NCI-H2227 treated with DMSO at 0.1 percent for 48 hours (cell line): ENCODE data around the gene INPP1.
A peak's percentile ranks its signal among the peaks of the same experiment; 100 is the strongest.
"Not testable (repeated sequence)": the region's sequence is repeated elsewhere in the genome, so short reads cannot be mapped to it uniquely, and the experiment has no call there.

Experiments
- DNase-seq: peaks from one replicate; lab custom pipeline; 2025; lab: John Stamatoyannopoulos, UW

The INPP1 gene, protein sequence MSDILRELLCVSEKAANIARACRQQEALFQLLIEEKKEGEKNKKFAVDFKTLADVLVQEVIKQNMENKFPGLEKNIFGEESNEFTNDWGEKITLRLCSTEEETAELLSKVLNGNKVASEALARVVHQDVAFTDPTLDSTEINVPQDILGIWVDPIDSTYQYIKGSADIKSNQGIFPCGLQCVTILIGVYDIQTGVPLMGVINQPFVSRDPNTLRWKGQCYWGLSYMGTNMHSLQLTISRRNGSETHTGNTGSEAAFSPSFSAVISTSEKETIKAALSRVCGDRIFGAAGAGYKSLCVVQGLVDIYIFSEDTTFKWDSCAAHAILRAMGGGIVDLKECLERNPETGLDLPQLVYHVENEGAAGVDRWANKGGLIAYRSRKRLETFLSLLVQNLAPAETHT

DNA sequence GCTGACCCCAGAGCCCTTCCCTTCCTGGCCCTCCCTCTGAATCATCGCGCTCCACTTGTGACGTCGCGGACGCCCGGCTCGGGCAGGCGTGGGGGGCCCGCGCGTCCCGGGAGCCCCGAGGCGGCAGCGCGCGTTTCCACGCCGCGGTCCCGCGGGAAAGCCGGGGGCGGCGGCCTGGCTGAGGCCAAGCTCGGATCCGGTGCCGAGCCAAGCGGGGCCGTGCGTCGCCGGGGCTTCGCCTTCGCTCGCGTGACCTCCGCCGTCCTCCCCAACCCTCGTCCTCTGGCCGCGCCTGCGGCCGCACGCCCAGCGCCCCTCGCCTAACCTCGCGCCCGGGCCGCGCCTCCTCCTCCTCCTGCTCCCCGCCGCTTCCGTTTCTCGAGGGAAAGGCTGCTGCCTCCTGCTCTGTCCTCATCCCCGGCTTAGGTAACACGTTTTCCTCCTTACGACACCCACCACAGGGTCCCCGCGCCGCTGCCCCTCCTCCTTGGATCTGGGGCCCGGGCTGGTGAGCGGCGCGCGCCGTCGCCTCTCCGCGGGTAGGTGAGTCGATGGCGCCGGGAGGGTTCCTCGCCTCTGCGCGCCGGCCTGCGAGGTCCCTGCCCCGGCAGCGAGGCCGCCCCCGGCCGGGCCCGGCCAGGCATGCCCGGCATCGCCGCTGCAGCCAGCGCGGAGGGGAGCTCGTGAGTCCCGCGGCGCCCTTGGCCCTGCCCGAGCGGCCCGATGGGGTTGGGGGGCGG, at the start of gene INPP1:
TSS of gene INPP1 (plus strand) at position 54 of the 740 bp plus-strand sequence. CDS start 16,514 bp downstream, outside the sequence.
- DNase-seq: peak; percentile 22

GRCh38 chr2:190297880-190298279, 45.5 kb upstream of the INPP1 start:
- DNase-seq: not testable (repeated sequence)

DNA sequence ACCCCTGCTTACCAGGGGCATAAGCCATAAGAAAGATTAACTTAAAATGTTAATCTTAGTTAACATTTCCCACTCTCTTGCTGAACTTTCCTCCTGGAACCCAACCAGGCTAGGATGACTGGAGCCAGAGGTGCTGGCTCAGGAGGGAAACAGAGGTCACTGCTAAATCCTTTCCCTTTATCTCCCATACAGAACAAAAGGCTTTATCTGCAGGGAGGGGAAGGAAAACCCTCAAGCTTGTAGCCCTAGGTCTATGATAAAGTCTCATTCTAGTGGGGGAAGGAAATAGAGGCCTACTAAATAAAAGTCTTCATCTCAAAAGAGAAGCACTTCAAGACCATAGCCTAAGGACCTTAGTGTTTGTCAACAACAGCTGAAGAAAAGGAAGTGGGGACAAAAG, 42.4 kb upstream of the INPP1 start:
- DNase-seq: no peak

DNA sequence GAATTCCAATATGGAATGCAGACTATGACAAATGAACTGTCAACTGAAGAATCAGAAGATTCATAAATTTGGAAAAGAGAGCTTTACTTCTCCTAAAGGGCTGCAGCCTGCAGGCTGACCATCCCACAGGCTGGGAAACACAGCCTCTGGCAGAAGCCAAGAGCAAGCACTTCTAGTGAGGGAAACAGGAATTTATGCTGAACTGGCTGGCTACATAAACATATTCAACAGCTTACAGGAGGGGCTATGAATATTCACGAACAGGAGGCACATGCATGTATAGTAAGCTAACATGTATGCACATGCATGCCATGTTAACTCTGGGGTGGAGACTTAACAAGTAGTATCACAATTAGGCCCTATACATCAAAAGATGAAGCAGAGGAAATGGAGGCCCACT, 41.3 kb upstream of the INPP1 start:
- DNase-seq: no peak

DNA sequence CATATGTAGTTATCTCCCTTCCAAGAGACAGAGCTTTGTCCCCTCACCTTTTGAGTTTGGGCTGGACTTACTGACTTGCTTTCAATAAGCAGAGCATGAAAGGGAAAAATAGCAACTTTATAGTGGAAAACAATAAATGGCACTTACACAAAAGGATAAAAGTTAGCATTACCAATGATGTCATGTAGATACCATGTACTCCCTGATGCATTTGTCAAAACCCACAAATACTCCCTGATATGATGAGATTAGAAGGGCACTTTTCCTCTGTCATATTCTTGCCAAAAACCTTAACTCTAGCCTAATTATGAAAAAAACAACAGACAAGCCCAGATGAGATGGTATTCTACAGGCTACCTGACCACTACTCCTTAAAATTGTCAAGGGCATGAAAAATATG, 39.7 kb upstream of the INPP1 start:
- no peak for DNase-seq

GRCh38 chr2:190304404-190304803, 39.0 kb upstream of the INPP1 start:
- no peak for DNase-seq

DNA sequence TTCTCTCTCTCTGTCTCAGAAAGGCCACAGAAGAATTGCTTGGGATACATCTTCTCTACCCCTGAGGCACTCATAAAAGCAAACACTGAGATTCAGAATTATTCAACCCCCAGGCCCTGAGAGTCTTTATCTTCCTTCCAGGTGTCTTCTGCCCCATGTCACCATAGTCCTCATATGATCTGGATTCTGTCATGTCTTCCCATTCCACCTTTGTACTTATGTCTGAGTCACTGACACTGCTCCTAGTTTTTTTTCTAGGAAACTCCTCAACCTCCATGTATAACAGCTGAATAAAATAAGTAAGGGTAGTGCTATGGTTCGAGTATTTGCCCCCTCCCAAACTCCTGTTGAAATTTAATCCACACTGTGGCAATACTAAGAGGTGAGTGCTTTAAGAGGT, 35.4 kb upstream of the INPP1 start:
- DNase-seq: no peak

DNA sequence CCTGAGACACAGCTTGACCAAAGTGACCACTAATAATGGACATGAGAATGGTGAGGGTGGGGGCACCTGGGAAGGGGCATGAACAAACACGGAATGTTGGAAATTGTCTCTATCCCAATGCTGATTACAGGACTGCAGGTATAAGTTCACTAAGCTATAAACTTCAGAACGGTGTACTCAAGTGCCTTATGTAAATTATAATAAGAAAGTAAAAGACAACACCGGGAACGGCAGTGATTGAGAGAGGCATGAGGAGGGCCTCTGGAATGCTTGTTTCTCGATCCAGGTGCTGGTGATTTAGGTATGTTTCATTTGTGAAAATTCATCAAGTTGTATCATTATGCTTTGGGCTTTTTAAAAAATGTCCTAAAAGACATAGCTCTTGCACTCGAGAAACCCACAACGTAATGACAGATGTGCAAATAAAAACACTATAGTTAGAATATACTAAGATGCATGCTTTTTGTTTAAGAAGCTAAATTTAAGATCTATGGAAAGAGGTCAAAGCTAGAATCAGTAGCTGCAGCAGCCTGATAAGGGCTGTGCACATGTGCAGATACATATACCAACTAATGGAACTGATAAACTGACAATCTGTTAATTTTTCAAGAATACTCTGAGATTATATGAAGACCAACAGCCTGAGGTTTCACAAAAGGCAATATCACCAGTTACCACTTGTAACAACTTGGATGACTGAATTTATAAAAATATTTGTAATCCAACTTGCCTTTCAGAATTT, 31.3 kb upstream of the INPP1 start:
- DNase-seq: no peak

- not testable (repeated sequence) for DNase-seq
These were observed 30.8 kb upstream of the INPP1 start for GRCh38 chr2:190312635-190313025.

GRCh38 chr2:190313880-190314279, 29.5 kb upstream of the INPP1 start:
- DNase-seq: no peak

DNA sequence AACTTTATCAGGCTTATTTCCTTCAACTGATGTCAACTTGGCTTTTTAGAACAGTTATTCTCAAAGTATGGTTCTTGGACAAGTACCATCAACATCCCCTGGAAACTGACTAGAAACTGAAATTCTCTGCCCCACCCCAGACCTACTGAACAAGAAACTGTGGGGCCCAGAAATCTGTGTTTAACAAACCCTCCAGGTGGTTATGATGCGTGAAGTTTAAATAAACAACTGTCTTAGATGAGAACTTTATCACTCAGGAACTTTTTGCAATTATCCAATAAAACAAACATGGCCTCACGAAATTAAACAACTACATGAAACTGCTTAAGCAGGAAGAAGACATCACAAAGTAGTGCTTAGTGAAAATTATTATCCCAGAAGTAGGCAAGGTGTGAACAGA, 28.1 kb upstream of the INPP1 start:
- no peak for DNase-seq

DNA sequence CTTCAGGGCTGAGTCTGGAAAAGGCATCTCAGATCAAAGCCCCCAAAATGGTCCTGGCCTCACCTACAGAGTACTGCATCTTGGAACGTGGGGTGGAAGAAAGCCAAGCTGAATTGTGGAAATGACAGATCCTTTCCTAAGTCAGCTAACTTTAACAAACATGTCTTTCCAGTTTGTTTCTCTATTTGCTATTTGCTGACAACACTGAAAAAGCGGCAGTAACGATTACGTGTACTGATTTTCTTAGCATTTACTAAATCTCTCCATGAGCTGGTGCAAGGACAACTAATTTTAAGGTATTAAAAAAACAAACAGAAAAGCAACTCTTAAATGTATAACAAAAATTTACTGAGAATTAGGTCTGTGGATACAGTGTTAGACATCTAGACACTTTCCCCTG, 24.9 kb upstream of the INPP1 start:
- DNase-seq: no peak

GRCh38 chr2:190318931-190319554, 24.3 kb upstream of the INPP1 start:
- no peak for DNase-seq

- peak; percentile 100 for DNase-seq
These were observed 23.6 kb upstream of the INPP1 start, which contains the start of gene HIBCH for GRCh38 chr2:190319555-190320498. Gene HIBCH (minus strand): TSS chr2:190319826. CDS start chr2:190319750, 76 bp downstream.

GRCh38 chr2:190320696-190321095, 22.7 kb upstream of the INPP1 start:
- DNase-seq: no peak

- DNase-seq: no peak
These were observed 20.0 kb upstream of the INPP1 start for GRCh38 chr2:190323406-190323805.

DNA sequence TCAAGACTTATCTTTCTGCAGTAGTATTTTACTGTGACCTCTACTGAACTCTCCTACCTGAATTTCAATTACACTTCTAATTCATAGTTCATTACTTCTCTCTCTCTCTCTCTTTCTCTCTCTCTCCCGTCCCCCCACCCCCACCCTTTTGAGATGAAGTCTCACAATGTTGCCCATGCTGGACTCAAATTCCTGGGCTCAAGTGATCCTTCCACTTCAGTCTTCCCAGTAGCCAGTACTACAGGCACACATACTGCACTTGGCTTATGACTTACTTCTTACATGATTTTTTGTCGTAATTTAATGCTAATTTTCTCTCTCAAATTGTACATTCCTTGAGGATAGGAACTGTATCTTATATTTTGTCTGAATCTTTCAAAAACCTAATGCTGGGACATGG, 17.8 kb upstream of the INPP1 start:
- no peak for DNase-seq

GRCh38 chr2:190327867-190328572, 15.4 kb upstream of the INPP1 start:
- DNase-seq: no peak

DNA sequence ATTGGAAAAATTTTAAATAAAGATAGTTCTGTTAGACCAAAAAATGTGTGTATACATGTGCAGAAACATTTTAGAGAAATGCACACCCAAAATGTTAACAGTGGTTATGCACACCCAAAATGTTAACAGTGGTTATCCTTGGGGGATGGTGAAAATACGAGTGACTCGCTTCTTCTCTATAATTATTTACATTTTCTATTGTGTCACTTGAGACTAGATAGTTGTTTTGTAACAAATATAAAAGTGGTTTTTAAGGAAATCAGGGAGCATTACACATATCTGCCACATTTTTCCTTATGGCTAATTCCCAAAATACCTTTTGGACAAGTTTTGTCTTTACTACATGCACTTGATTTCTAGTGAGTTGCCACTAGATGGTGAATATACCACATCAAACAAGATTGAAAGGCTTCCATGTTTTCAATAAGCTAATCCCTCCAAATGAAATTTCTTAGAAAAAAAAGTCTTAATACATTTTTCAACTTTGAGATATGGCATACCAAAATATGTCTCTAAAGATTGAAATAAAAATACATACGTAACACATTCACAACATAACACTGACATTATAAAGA, 14.7 kb upstream of the INPP1 start:
- peak; percentile 25 for DNase-seq

DNA sequence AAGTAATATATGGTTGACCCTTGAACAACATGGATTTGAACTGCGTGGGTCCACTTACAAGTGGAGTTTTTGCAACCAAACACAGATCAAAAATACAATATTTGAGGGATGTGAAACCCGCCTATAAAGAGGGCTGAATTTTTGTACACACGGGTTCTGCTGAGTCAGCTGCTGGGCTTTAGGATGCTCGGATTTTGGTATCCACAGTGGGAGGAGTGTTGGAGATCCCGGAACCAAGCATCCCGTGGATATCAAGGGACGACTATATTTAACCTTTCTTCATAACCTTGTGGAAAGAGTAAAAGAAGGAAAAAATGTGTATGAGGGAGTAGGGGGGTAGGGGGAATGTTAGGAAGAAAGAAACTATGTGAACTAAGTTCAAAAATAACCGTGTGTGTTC, 10.0 kb upstream of the INPP1 start:
- no peak for DNase-seq
